Endodermal cell (in vitro differentiated cells): Measurements from ENCODE around the gene TMPRSS13. TPM values are rescaled to one million over a fixed set of nuclear protein-coding genes. Genes with fewer than 3 reads are reported as not detected.

ENCODE experiments used
- DNase-seq: peaks from one replicate; pipeline ENCODE4 v3.0.0-alpha.2; 2017
- H3K27ac ChIP-seq: 2 replicates; pipeline ENCODE4 v1.5.1; 2013; ENCODE audit warnings: mild to moderate bottlenecking, low read depth, low read length, moderate library complexity
- H3K27me3 ChIP-seq: 2 replicates; pipeline ENCODE4 v1.6.1; 2013; ENCODE audit warnings: mild to moderate bottlenecking, low read length, moderate library complexity; ENCODE audit not compliant: insufficient read depth, control insufficient read depth, poor library complexity, severe bottlenecking
- H3K36me3 ChIP-seq: 2 replicates; pipeline ENCODE4 v1.7.0; 2013; ENCODE audit warnings: mild to moderate bottlenecking, low read length, moderate library complexity; ENCODE audit not compliant: control insufficient read depth, insufficient read depth
- H3K4me1 ChIP-seq: one replicate; pipeline ENCODE4 v1.7.0; 2013; ENCODE audit warnings: low read length; ENCODE audit not compliant: control insufficient read depth, insufficient read depth
- H3K4me3 ChIP-seq: 2 replicates; pipeline ENCODE4 v1.5.1; 2013; ENCODE audit warnings: mild to moderate bottlenecking, low read length, moderate library complexity
- H3K9ac ChIP-seq: 2 replicates; pipeline ENCODE4 v1.6.1; 2013; ENCODE audit warnings: mild to moderate bottlenecking, low read length, moderate library complexity; ENCODE audit not compliant: poor library complexity, severe bottlenecking; ENCODE audit errors: extremely low read depth
- H3K9me3 ChIP-seq: 2 replicates; pipeline ENCODE4 v1.6.1; 2013; ENCODE audit warnings: mild to moderate bottlenecking, low read length, moderate library complexity; ENCODE audit not compliant: control insufficient read depth
- H3K27ac Mint-ChIP-seq: 2 replicates; pipeline ENCODE4 v1.8.0; 2020; ENCODE audit warnings: mixed read lengths
- H3K27me3 Mint-ChIP-seq: 2 replicates; pipeline ENCODE4 v1.8.0; 2021; ENCODE audit warnings: mild to moderate bottlenecking, mixed read lengths; ENCODE audit not compliant: insufficient read depth
- H3K36me3 Mint-ChIP-seq: 2 replicates; pipeline ENCODE4 v1.8.0; 2020; ENCODE audit warnings: low read depth, mixed read lengths
- H3K4me1 Mint-ChIP-seq: 2 replicates; pipeline ENCODE4 v1.8.0; 2020; ENCODE audit warnings: mixed read lengths
- H3K4me3 Mint-ChIP-seq: 2 replicates; pipeline ENCODE4 v1.8.0; 2020; ENCODE audit warnings: mild to moderate bottlenecking, moderate library complexity, mixed read lengths
- H3K9me3 Mint-ChIP-seq: 2 replicates; pipeline ENCODE4 v1.8.0; 2020; ENCODE audit warnings: mild to moderate bottlenecking, mixed read lengths
- CTCF ChIP-seq: fragments of 200-600 bp; sonication (generic); conservative IDR thresholded peaks from 2 replicates; pipeline ENCODE4 v1.5.0; 2021; ENCODE audit warnings: antibody characterized with exemption, mild to moderate bottlenecking
- WGBS, 2 experiments: methylation state at CpG; one replicate each; pipeline versions ENCODE4 v1.1.5 to v1.1.7; 2013; ENCODE audit warnings: missing lambda C conversion rate in 2 of 2, mixed read lengths in 1 of 2; ENCODE audit not compliant: insufficient coverage in 1 of 2, insufficient read length in 1 of 2; 5-methylcytosine and 5-hydroxymethylcytosine counted together
- total RNA-seq, 2 donors: library from RNA; stranded (reverse); fragmentation: NEBNext Ultra II Directional in 1 of 2; extraction: Animal tissue kit (Norgen Biotek cat#: 25700) in 1 of 2; gene quantifications; 2 replicates in 1 of 2; 3 replicates in 1 of 2; pipeline ENCODE4 v1.2.1, GENCODE V29; 2021

Gene TMPRSS13
- total RNA-seq, 2 donors from 2014 or later: 2.5 to 6.4 TPM

GRCh38 chr11:117888139-117888566 lies 41.0 kb downstream of the TMPRSS13 start:
- no peak overlapping the region for H3K4me3 Mint-ChIP-seq
- H3K9me3 Mint-ChIP-seq: no peaks in the 10 kb centered on the region
- peaks cover 2% of the 10 kb centered on the region for H3K27me3 Mint-ChIP-seq
- H3K36me3 Mint-ChIP-seq: no peaks in the 10 kb centered on the region
- Histone ChIP-seq H3K9ac (no peak overlapping the region), H3K9me3 (no peaks in the 10 kb centered on the region), H3K27me3 (no peaks in the 10 kb centered on the region), H3K4me1 (peaks cover 3% of the 10 kb centered on the region), H3K4me3 (no peak overlapping the region), H3K36me3 (no peaks in the 10 kb centered on the region), H3K27ac (no peak overlapping the region)
- no peak overlapping the region for H3K27ac Mint-ChIP-seq
- no peak for TF ChIP-seq CTCF
- WGBS, 2 experiments: 91 to 92% methylated on average over 6 to 8 of the region's 8 CpGs
- DNase-seq: peak; percentile 50
- H3K4me1 Mint-ChIP-seq: peaks cover 33% of the 10 kb centered on the region

GRCh38 chr11:117887431-117888138 lies 41.6 kb downstream of the TMPRSS13 start:
- no peaks in the 10 kb centered on the region for H3K27me3 ChIP-seq
- DNase-seq: peak; percentile 65
- H3K27ac Mint-ChIP-seq: peak overlapping the region; percentile 74
- H3K4me1 ChIP-seq: peaks cover 7% of the 10 kb centered on the region
- WGBS, 2 experiments: 74 to 76% methylated on average over 4 to 9 of the region's 9 CpGs
- no peak overlapping the region for H3K9ac ChIP-seq
- no peaks in the 10 kb centered on the region for H3K27me3 Mint-ChIP-seq
- no peak overlapping the region for H3K27ac ChIP-seq
- H3K4me3 Mint-ChIP-seq: no peak overlapping the region
- no peaks in the 10 kb centered on the region for H3K9me3 ChIP-seq
- H3K4me1 Mint-ChIP-seq: peaks cover 39% of the 10 kb centered on the region
- no peak for TF ChIP-seq CTCF
- H3K4me3 ChIP-seq: no peak overlapping the region
- H3K9me3 Mint-ChIP-seq: no peaks in the 10 kb centered on the region
- H3K36me3 Mint-ChIP-seq: no peaks in the 10 kb centered on the region
- H3K36me3 ChIP-seq: no peaks in the 10 kb centered on the region

GRCh38 chr11:117885777-117886176 lies 43.4 kb downstream of the TMPRSS13 start:
- Histone ChIP-seq H3K9me3 (no peaks in the 10 kb centered on the region), H3K4me1 (peaks cover 14% of the 10 kb centered on the region), H3K36me3 (no peaks in the 10 kb centered on the region), H3K9ac (no peak overlapping the region), H3K27ac (no peak overlapping the region), H3K27me3 (no peaks in the 10 kb centered on the region), H3K4me3 (no peak overlapping the region)
- Mint-ChIP-seq H3K4me3 (no peak overlapping the region), H3K27me3 (peaks cover 5% of the 10 kb centered on the region), H3K9me3 (no peaks in the 10 kb centered on the region), H3K27ac (no peak overlapping the region), H3K4me1 (peaks cover 49% of the 10 kb centered on the region), H3K36me3 (no peaks in the 10 kb centered on the region)
- TF ChIP-seq CTCF: no peak
- WGBS, 2 experiments: 88 to 92% methylated on average over 5 to 11 of the region's 11 CpGs
- peak; percentile 35 for DNase-seq
